IMR-90 (cell line): Measurements from ENCODE around the gene PPP4C. TPM values are rescaled to one million over a fixed set of nuclear protein-coding genes. Genes with fewer than 3 reads are reported as not detected.

Experiments
- ATAC-seq: fragments of 200-7000 bp; cut with Tn5 transposase; 2 replicates; pipeline ENCODE4 v1.9.1; 2020; ENCODE audit warnings: low read depth, mild to moderate bottlenecking, moderate library complexity
- BruUV-seq: library from RNA; stranded (reverse); fragments of 400-500 nt; replicated peaks from 2 replicates; lab custom pipeline; 2021; lab: Mats Ljungman, UMichigan
- CTCF ChIA-PET: fragments of 300-600 bp; formaldehyde crosslinking; extraction: SDS; loops from one replicate; lab custom pipeline; 2021; ENCODE audit warnings: antibody characterized with exemption; lab: Yijun Ruan, JAX
- POLR2A ChIA-PET: fragments of 300-600 bp; sonication (Branson Sonifier 250); formaldehyde crosslinking; loops from one replicate; lab custom pipeline; 2022; ENCODE audit warnings: antibody characterized with exemption; ENCODE audit not compliant: unreplicated experiment; lab: Charles Lee
- DNase-seq: peaks from one replicate; pipeline ENCODE4 v3.0.0; 2013
- H2AFZ ChIP-seq: replicated peaks from 2 replicates; pipeline ENCODE3; 2013; ENCODE audit warnings: low read length, mild to moderate bottlenecking; ENCODE audit not compliant: poor library complexity
- H2AK5ac ChIP-seq: 2 replicates; pipeline ENCODE4 v1.6.1; 2013; ENCODE audit warnings: low read depth, low read length, inconsistent platforms
- H2AK9ac ChIP-seq: replicated peaks from 2 replicates; pipeline ENCODE3; 2013; ENCODE audit warnings: mild to moderate bottlenecking, low read depth, low read length, moderate library complexity; ENCODE audit not compliant: poor library complexity
- H2BK120ac ChIP-seq: 2 replicates; pipeline ENCODE4 v1.6.1; 2013; ENCODE audit warnings: low read depth, low read length, inconsistent platforms
- H2BK15ac ChIP-seq: 3 replicates; pipeline ENCODE4 v1.6.1; 2013; ENCODE audit warnings: low read depth, low read length, inconsistent platforms
- H2BK20ac ChIP-seq: 2 replicates; pipeline ENCODE4 v1.6.1; 2013; ENCODE audit warnings: low read depth, mild to moderate bottlenecking, inconsistent platforms, low read length, moderate library complexity
- H2BK5ac ChIP-seq: 2 replicates; pipeline ENCODE4 v1.6.1; 2013; ENCODE audit warnings: mild to moderate bottlenecking, low read depth, low read length, inconsistent platforms; ENCODE audit not compliant: poor library complexity, severe bottlenecking
- H3K14ac ChIP-seq: replicated peaks from 2 replicates; pipeline ENCODE4 v1.6.1; 2013; ENCODE audit warnings: low read depth, low read length, inconsistent platforms
- H3K18ac ChIP-seq: 2 replicates; pipeline ENCODE4 v1.6.1; 2013; ENCODE audit warnings: low read depth, low read length, control low read depth
- H3K23ac ChIP-seq: 2 replicates; pipeline ENCODE4 v1.6.1; 2013; ENCODE audit warnings: low read depth, low read length, inconsistent platforms
- H3K27ac ChIP-seq: 2 replicates; pipeline ENCODE4 v1.5.1; 2013; ENCODE audit warnings: mild to moderate bottlenecking, control low read depth, low read length; ENCODE audit not compliant: insufficient read depth
- H3K27me3 ChIP-seq: 2 replicates; pipeline ENCODE4 v1.6.1; 2013; ENCODE audit warnings: low read length; ENCODE audit not compliant: control insufficient read depth, insufficient read depth
- H3K36me3 ChIP-seq: 2 replicates; pipeline ENCODE4 v1.6.1; 2013; ENCODE audit warnings: low read length, mixed read lengths; ENCODE audit not compliant: control insufficient read depth, insufficient read depth
- H3K4ac ChIP-seq: 2 replicates; pipeline ENCODE4 v1.6.1; 2013; ENCODE audit warnings: low read depth, low read length, inconsistent platforms
- H3K4me1 ChIP-seq: 2 replicates; pipeline ENCODE4 v1.6.1; 2013; ENCODE audit warnings: low read length, mixed read lengths; ENCODE audit not compliant: control insufficient read depth, insufficient read depth
- H3K4me2 ChIP-seq: 2 replicates; pipeline ENCODE4 v1.6.1; 2013; ENCODE audit warnings: low read depth, mild to moderate bottlenecking, control low read depth, low read length, moderate library complexity
- H3K4me3 ChIP-seq: 2 replicates; pipeline ENCODE4 v1.5.1; 2013; ENCODE audit warnings: low read depth, mild to moderate bottlenecking, control low read depth, low read length, moderate library complexity; ENCODE audit not compliant: insufficient read depth
- H3K56ac ChIP-seq: 2 replicates; pipeline ENCODE4 v1.6.1; 2013; ENCODE audit warnings: low read length, inconsistent platforms; ENCODE audit not compliant: insufficient read depth; ENCODE audit errors: extremely low read depth
- H3K79me1 ChIP-seq, 2 experiments: 2 replicates each; pipeline ENCODE4 v1.6.1; 2013; ENCODE audit warnings: low read length in 2 of 2, inconsistent platforms in 1 of 2, low read depth in 1 of 2
- H3K9ac ChIP-seq: 2 replicates; pipeline ENCODE4 v1.6.1; 2013; ENCODE audit warnings: low read depth, low read length, control low read depth
- H3K9me1 ChIP-seq: 2 replicates; pipeline ENCODE4 v1.6.1; 2013; ENCODE audit warnings: low read length, inconsistent platforms; ENCODE audit not compliant: insufficient read depth
- H3K9me3 ChIP-seq: 2 replicates; pipeline ENCODE4 v1.6.1; 2013; ENCODE audit warnings: low read length; ENCODE audit not compliant: control insufficient read depth, insufficient read depth
- H4K20me1 ChIP-seq: 2 replicates; pipeline ENCODE4 v1.6.1; 2013; ENCODE audit warnings: low read length, inconsistent platforms; ENCODE audit not compliant: insufficient read depth
- H4K5ac ChIP-seq: 2 replicates; pipeline ENCODE4 v1.6.1; 2013; ENCODE audit warnings: mild to moderate bottlenecking, low read depth, low read length, control low read depth
- H4K8ac ChIP-seq, 2 experiments: 2 replicates each; pipeline ENCODE4 v1.6.1; 2013; ENCODE audit warnings: low read depth in 2 of 2, low read length in 2 of 2, control low read depth in 1 of 2, inconsistent platforms in 1 of 2
- H4K91ac ChIP-seq: 2 replicates; pipeline ENCODE4 v1.6.1; 2013; ENCODE audit warnings: low read depth, low read length, inconsistent platforms; ENCODE audit not compliant: insufficient read depth
- BHLHE40 ChIP-seq: fragments of 150-350 bp; IDR thresholded peaks from 2 replicates; pipeline ENCODE4 v1.6.1; 2016; ENCODE audit warnings: mild to moderate bottlenecking, low read depth, low read length
- CHD1 ChIP-seq: IDR thresholded peaks from 2 replicates; pipeline ENCODE4 v1.6.1; 2012; ENCODE audit warnings: low read depth, low read length, improper control_type of control experiment
- FOS ChIP-seq: fragments of 150-350 bp; IDR thresholded peaks from 2 replicates; pipeline ENCODE4 v1.6.1; 2016; ENCODE audit warnings: low read depth, low read length
- MAFK ChIP-seq: IDR thresholded peaks from 2 replicates; pipeline ENCODE4 v1.6.1; 2012; ENCODE audit warnings: low read depth, low read length, improper control_type of control experiment
- NFE2L2 ChIP-seq: fragments of 150-350 bp; IDR thresholded peaks from 2 replicates; pipeline ENCODE4 v1.6.1; 2016; ENCODE audit warnings: low read depth, mild to moderate bottlenecking, low read length
- POLR2A ChIP-seq: IDR thresholded peaks from 2 replicates; pipeline ENCODE4 v1.6.1; 2012; ENCODE audit warnings: mild to moderate bottlenecking, low read depth, low read length
- RFX5 ChIP-seq: IDR thresholded peaks from 2 replicates; pipeline ENCODE4 v1.8.0; 2012; ENCODE audit warnings: low read depth, mild to moderate bottlenecking, low read length, moderate library complexity
- SMC3 ChIP-seq: fragments of 150-350 bp; IDR thresholded peaks from 2 replicates; pipeline ENCODE4 v1.6.1; 2016; ENCODE audit warnings: low read depth, mild to moderate bottlenecking, antibody characterized with exemption, low read length, moderate library complexity
- WGBS, 2 experiments: methylation state at CpG; one replicate each; pipeline versions ENCODE4 v1.1.5 to v1.1.7; 2013; ENCODE audit warnings: missing lambda C conversion rate in 2 of 2; ENCODE audit not compliant: insufficient read length in 1 of 2; ENCODE audit errors: extremely low coverage in 2 of 2; 5-methylcytosine and 5-hydroxymethylcytosine counted together
- dilution Hi-C: fragments of 300-500 bp; cut with HindIII; formaldehyde crosslinking; loops from one replicate; pipeline ENCODE4 v1.14.3; 2018; ENCODE audit warnings: low sequenced_read_pairs; ENCODE audit not compliant: unreplicated experiment
- in situ Hi-C: fragments of 300-500 bp; cut with MboI; formaldehyde crosslinking; loops from 3 replicates; pipeline ENCODE4 v1.14.3; 2019; ENCODE audit warnings: low sequenced_read_pairs, inconsistent platforms, mixed read lengths
- intact Hi-C: fragments of 100-400 bp; cut with micrococcal nuclease; formaldehyde crosslinking; loops from 2 replicates; pipeline ENCODE4 v1.10.0; 2022
- polyA plus RNA-seq, 3 experiments: library from polyadenylated mRNA; depleted of rRNA; stranded (reverse); fragments of >200 nt; gene quantifications; 2 replicates each; pipeline ENCODE4 v1.2.3, GENCODE V29; 2012; ENCODE audit warnings: low replicate concordance in 1 of 3
- total RNA-seq: library from RNA; depleted of rRNA; stranded (reverse); fragments of >200 nt; gene quantifications from 2 replicates; pipeline ENCODE4 v1.2.3, GENCODE V29; 2012
- TF ChIP-seq, protein P1 (sequence below): fragments of 150-350 bp; IDR thresholded peaks from 2 replicates; pipeline ENCODE4 v1.6.1; 2017; ENCODE audit warnings: mild to moderate bottlenecking, antibody characterized with exemption, low read length, low read depth

PPP4C gene
- total and polyA plus RNA-seq, 2 of the 4 experiments (the other 2 are of a cell fraction) = 200 to 209 TPM

GRCh38 chr16:30104090-30104489 is 28.3 kb downstream of the PPP4C start:
- H2AK9ac ChIP-seq = no peak overlapping the region
- H3K4ac ChIP-seq = no peak overlapping the region
- H3K4me3 ChIP-seq = no peak overlapping the region
- no peak for TF ChIP-seq MAFK
- no peak for TF ChIP-seq SMC3
- TF ChIP-seq POLR2A = no peak
- no peak for TF ChIP-seq NFE2L2
- TF ChIP-seq BHLHE40 = no peak
- no peak for TF ChIP-seq CHD1
- TF ChIP-seq, protein P1, sequence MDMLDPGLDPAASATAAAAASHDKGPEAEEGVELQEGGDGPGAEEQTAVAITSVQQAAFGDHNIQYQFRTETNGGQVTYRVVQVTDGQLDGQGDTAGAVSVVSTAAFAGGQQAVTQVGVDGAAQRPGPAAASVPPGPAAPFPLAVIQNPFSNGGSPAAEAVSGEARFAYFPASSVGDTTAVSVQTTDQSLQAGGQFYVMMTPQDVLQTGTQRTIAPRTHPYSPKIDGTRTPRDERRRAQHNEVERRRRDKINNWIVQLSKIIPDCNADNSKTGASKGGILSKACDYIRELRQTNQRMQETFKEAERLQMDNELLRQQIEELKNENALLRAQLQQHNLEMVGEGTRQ = no peak
- TF ChIP-seq RFX5 = no peak
- TF ChIP-seq FOS = no peak
- no peak for DNase-seq
- POLR2A ChIA-PET = interaction anchor here (0.5 kb wide), 1 partner anchor 11 kb away, joined by 7 read pairs; no protein-coding TSS in a partner anchor
- H3K27me3 ChIP-seq = no peaks in the 10 kb centered on the region
- H3K9me3 ChIP-seq = no peaks in the 10 kb centered on the region
- no peak overlapping the region for H3K56ac ChIP-seq
- H2BK15ac ChIP-seq = no peak overlapping the region
- H4K20me1 ChIP-seq = no peaks in the 10 kb centered on the region
- WGBS, 2 experiments = 80% methylated on average over 1 of the region's 4 CpGs; no CpG with 5 or more reads in 1 of the 2 experiments
- H3K23ac ChIP-seq = no peak overlapping the region
- H3K18ac ChIP-seq = no peak overlapping the region
- no peak overlapping the region for H2AFZ ChIP-seq
- H3K4me2 ChIP-seq = no peak overlapping the region
- dilution Hi-C loops (no loop called here), in situ Hi-C loops (no loop called here), intact Hi-C loops (no loop called here)
- BruUV-seq = no TSS peak
- no peak overlapping the region for H3K27ac ChIP-seq
- CTCF ChIA-PET = no interaction called here
- H4K5ac ChIP-seq = no peak overlapping the region
- H3K4me1 ChIP-seq = no peaks in the 10 kb centered on the region
- no peaks in the 10 kb centered on the region for H3K9me1 ChIP-seq
- no peak overlapping the region for H3K9ac ChIP-seq
- no peak overlapping the region for H3K14ac ChIP-seq
- no peak overlapping the region for H2AK5ac ChIP-seq
- H3K79me1 ChIP-seq = no peaks in the 10 kb centered on the region
- peaks cover 25% of the 10 kb centered on the region for H3K36me3 ChIP-seq
- no peak overlapping the region for H4K91ac ChIP-seq
- H2BK5ac ChIP-seq = no peak overlapping the region
- no peak for ATAC-seq
- no peak overlapping the region for H2BK120ac ChIP-seq
- no peak overlapping the region for H2BK20ac ChIP-seq
- no peak overlapping the region for H4K8ac ChIP-seq
